Measurements from ENCODE around the gene CRACR2A. TPM values are rescaled to one million over a fixed set of nuclear protein-coding genes. Genes with fewer than 3 reads are reported as not detected.

Gene CRACR2A
- polyA plus RNA-seq, 3 donors from 2014 or later = 4.0 to 33.9 (median 16.5) TPM

GRCh38 chr12:3770891-3771290, 18.0 kb upstream of the CRACR2A start:
- Mint-ChIP-seq H3K27me3 (ENCODE audit: low read depth in 3 of 3) (no peaks in the 10 kb centered on the region), H3K9me3 (no peaks in the 10 kb centered on the region), H3K4me3 (no peak overlapping the region), H3K27ac (no peak overlapping the region), H3K36me3 (peaks cover 3 to 5% (median 3%) of the 10 kb centered on the region in 3 donors), H3K4me1 (peaks cover 0 to 3% of the 10 kb centered on the region in 2 donors)
- DNase-seq = no peak

GRCh38 chr12:3768911-3769447, 16.1 kb upstream of the CRACR2A start:
- Mint-ChIP-seq H3K27ac (no peak overlapping the region), H3K27me3 (ENCODE audit: low read depth in 3 of 3) (no peaks in the 10 kb centered on the region), H3K4me3 (no peak overlapping the region), H3K36me3 (peaks cover 3 to 8% (median 7%) of the 10 kb centered on the region in 3 donors), H3K9me3 (no peaks in the 10 kb centered on the region), H3K4me1 (peaks cover 0 to 5% of the 10 kb centered on the region in 2 donors)
- no peak for DNase-seq

- Mint-ChIP-seq H3K27ac (no peak overlapping the region), H3K36me3 (peaks cover 0 to 18% (median 3%) of the 10 kb centered on the region in 3 donors), H3K4me1 (peaks cover 0 to 3% of the 10 kb centered on the region in 2 donors), H3K27me3 (ENCODE audit: low read depth in 3 of 3) (no peaks in the 10 kb centered on the region), H3K9me3 (no peaks in the 10 kb centered on the region), H3K4me3 (no peak overlapping the region)
- DNase-seq = no peak
Measured at GRCh38 chr12:3761116-3761735, 8.3 kb upstream of the CRACR2A start.

GRCh38 chr12:3759878-3760277, 7.0 kb upstream of the CRACR2A start:
- H3K27me3 Mint-ChIP-seq (ENCODE audit: low read depth in 3 of 3) = no peaks in the 10 kb centered on the region
- H3K4me3 Mint-ChIP-seq = no peak overlapping the region
- H3K27ac Mint-ChIP-seq = no peak overlapping the region

GRCh38 chr12:3757261-3757660, 4.4 kb upstream of the CRACR2A start:
- Mint-ChIP-seq H3K27me3 (ENCODE audit: low read depth in 3 of 3) (peaks cover 4 to 6% (median 5%) of the 10 kb centered on the region in 3 donors), H3K9me3 (no peaks in the 10 kb centered on the region), H3K27ac (peak overlapping the region in 1 of 6 donors; percentile 5), H3K4me3 (no peak overlapping the region), H3K4me1 (peaks cover 25 to 27% of the 10 kb centered on the region in 2 donors), H3K36me3 (peaks cover 0 to 11% (median 0%) of the 10 kb centered on the region in 3 donors)
- DNase-seq = no peak

More at GRCh38 chr12:3759878-3760277, 7.0 kb upstream of the CRACR2A start:
- peaks cover 3 to 7% of the 10 kb centered on the region in 2 donors for H3K4me1 Mint-ChIP-seq
- peaks cover 0 to 15% (median 3%) of the 10 kb centered on the region in 3 donors for H3K36me3 Mint-ChIP-seq
- no peaks in the 10 kb centered on the region for H3K9me3 Mint-ChIP-seq
- DNase-seq = no peak

- Mint-ChIP-seq H3K9me3 (no peaks in the 10 kb centered on the region), H3K27ac (peak overlapping the region in 4 of 6 donors; percentile 18 to 99 (median 58)), H3K4me3 (no peak overlapping the region), H3K36me3 (peaks cover 0 to 17% (median under 1%) of the 10 kb centered on the region in 3 donors), H3K27me3 (ENCODE audit: low read depth in 3 of 3) (peaks cover 7 to 13% (median 8%) of the 10 kb centered on the region in 3 donors), H3K4me1 (peaks cover 38 to 41% of the 10 kb centered on the region in 2 donors)
- no peak for DNase-seq
Measured at GRCh38 chr12:3755898-3756297, 3.0 kb upstream of the CRACR2A start.

- H3K36me3 Mint-ChIP-seq = peaks cover 0 to 24% (median 9%) of the 10 kb centered on the region in 3 donors
- peaks cover 7 to 13% (median 8%) of the 10 kb centered on the region in 3 donors for H3K27me3 Mint-ChIP-seq (ENCODE audit: low read depth in 3 of 3)
- H3K4me3 Mint-ChIP-seq = peak overlapping the region; percentile 84 to 98 (median 97)
- H3K27ac Mint-ChIP-seq = peak overlapping the region; percentile 99 to 100 (median 100)
- peak in 2 of 3 donors; percentile 18 to 20 for DNase-seq
- H3K4me1 Mint-ChIP-seq = peaks cover 58% of the 10 kb centered on the region in 2 donors
- no peaks in the 10 kb centered on the region for H3K9me3 Mint-ChIP-seq
Measured at GRCh38 chr12:3753544-3754284, 805 bp upstream of the CRACR2A start.

- peaks cover 73% of the 10 kb centered on the region in 2 donors for H3K4me1 Mint-ChIP-seq
- DNase-seq = peak; percentile 78 to 82 (median 82)
- H3K27ac Mint-ChIP-seq = peak overlapping the region; percentile 94 to 100 (median 98)
- peaks cover 7 to 13% (median 8%) of the 10 kb centered on the region in 3 donors for H3K27me3 Mint-ChIP-seq (ENCODE audit: low read depth in 3 of 3)
- peak overlapping the region; percentile 84 to 98 (median 97) for H3K4me3 Mint-ChIP-seq
- no peaks in the 10 kb centered on the region for H3K9me3 Mint-ChIP-seq
- H3K36me3 Mint-ChIP-seq = peaks cover 0 to 23% (median 10%) of the 10 kb centered on the region in 3 donors
Measured at GRCh38 chr12:3752096-3752709, 706 bp downstream of the CRACR2A start.

GRCh38 chr12:3751151-3752095, 1.5 kb downstream of the CRACR2A start:
- peaks cover 2 to 17% (median 15%) of the 10 kb centered on the region in 3 donors for H3K36me3 Mint-ChIP-seq

GRCh38 chr12:3750616-3751015, 2.3 kb downstream of the CRACR2A start:
- H3K4me3 Mint-ChIP-seq = peak overlapping the region; percentile 84 to 98 (median 97)

More at GRCh38 chr12:3751151-3752095, 1.5 kb downstream of the CRACR2A start:
- Mint-ChIP-seq H3K4me3 (peak overlapping the region; percentile 84 to 98 (median 97)), H3K9me3 (no peaks in the 10 kb centered on the region), H3K4me1 (peaks cover 80% of the 10 kb centered on the region in 2 donors), H3K27ac (peak overlapping the region; percentile 94 to 100 (median 98)), H3K27me3 (ENCODE audit: low read depth in 3 of 3) (peaks cover 7 to 13% (median 10%) of the 10 kb centered on the region in 3 donors)
- no peak for DNase-seq

GRCh38 chr12:3748620-3749019, 4.3 kb downstream of the CRACR2A start:
- Mint-ChIP-seq H3K27ac (peak overlapping the region in 5 of 6 donors; percentile 56 to 83 (median 78)), H3K4me3 (no peak overlapping the region)

More at GRCh38 chr12:3750616-3751015, 2.3 kb downstream of the CRACR2A start:
- DNase-seq = no peak
- peak overlapping the region; percentile 94 to 100 (median 98) for H3K27ac Mint-ChIP-seq
- H3K9me3 Mint-ChIP-seq = no peaks in the 10 kb centered on the region
- H3K27me3 Mint-ChIP-seq (ENCODE audit: low read depth in 3 of 3) = peaks cover 7 to 15% (median 13%) of the 10 kb centered on the region in 3 donors
- peaks cover 9 to 24% (median 13%) of the 10 kb centered on the region in 3 donors for H3K36me3 Mint-ChIP-seq
- H3K4me1 Mint-ChIP-seq = peaks cover 87 to 88% of the 10 kb centered on the region in 2 donors

GRCh38 chr12:3747976-3748619, 4.8 kb downstream of the CRACR2A start:
- Mint-ChIP-seq H3K9me3 (no peaks in the 10 kb centered on the region), H3K4me1 (peaks cover 87 to 91% of the 10 kb centered on the region in 2 donors)

More at GRCh38 chr12:3748620-3749019, 4.3 kb downstream of the CRACR2A start:
- Mint-ChIP-seq H3K27me3 (ENCODE audit: low read depth in 3 of 3) (peaks cover 7 to 26% (median 15%) of the 10 kb centered on the region in 3 donors), H3K9me3 (no peaks in the 10 kb centered on the region), H3K36me3 (peaks cover 14 to 34% (median 20%) of the 10 kb centered on the region in 3 donors), H3K4me1 (peaks cover 87 to 91% of the 10 kb centered on the region in 2 donors)
- DNase-seq = no peak

More at GRCh38 chr12:3747976-3748619, 4.8 kb downstream of the CRACR2A start:
- no peak for DNase-seq
- Mint-ChIP-seq H3K4me3 (peak overlapping the region in 1 of 5 donors; percentile 23), H3K36me3 (peaks cover 14 to 34% (median 20%) of the 10 kb centered on the region in 3 donors), H3K27ac (peak overlapping the region in 5 of 6 donors; percentile 30 to 78 (median 64)), H3K27me3 (ENCODE audit: low read depth in 3 of 3) (peaks cover 5 to 26% (median 12%) of the 10 kb centered on the region in 3 donors)
